Thyroid gland (tissue), 4 donors: ENCODE measurements around the gene INPP5B. TPM values are rescaled to one million over a fixed set of nuclear protein-coding genes. Genes with fewer than 3 reads are reported as not detected.

Source experiments
- DNase-seq, 2 donors: peaks; one replicate each; pipeline ENCODE4 v3.0.0-alpha.2; 2019
- H3K27ac ChIP-seq, 3 donors: fragments of 200-600 bp; sonication (generic); 1 replicate in 2 of 3; 2 replicates in 1 of 3; pipeline ENCODE4 v1.5.1; 2016 to 2019; ENCODE audit warnings: mild to moderate bottlenecking in 1 of 3, moderate library complexity in 1 of 3
- H3K27me3 ChIP-seq: fragments of 200-600 bp; sonication (generic); one replicate; pipeline ENCODE4 v1.5.1; 2019
- H3K36me3 ChIP-seq, 2 donors: fragments of 200-600 bp; sonication (generic); one replicate each; pipeline ENCODE4 v1.5.1; 2016 to 2019
- H3K4me1 ChIP-seq, 2 donors: fragments of 200-600 bp; sonication (generic); one replicate each; pipeline ENCODE4 v1.5.1; 2017 to 2019
- H3K4me3 ChIP-seq, 3 donors: fragments of 200-600 bp; sonication (generic); replicated peaks in 1 of 3; 1 replicate in 2 of 3; 2 replicates in 1 of 3; pipeline ENCODE4 v1.5.1; 2016; ENCODE audit warnings: mild to moderate bottlenecking in 1 of 3
- H3K9me3 ChIP-seq: fragments of 200-600 bp; sonication (generic); one replicate; pipeline ENCODE4 v1.5.1; 2017
- CTCF ChIP-seq, 6 experiments: fragments of 200-600 bp in 3 of 6; fragments of 450-650 bp in 3 of 6; sonication (generic) in 3 of 6; IDR thresholded peaks; one replicate each; pipeline ENCODE4 v1.5.1; 2016 to 2019; ENCODE audit warnings: antibody characterized with exemption in 6 of 6, mild to moderate bottlenecking in 2 of 6, inconsistent platforms in 1 of 6, moderate library complexity in 1 of 6
- POLR2A ChIP-seq, 2 donors: fragments of 450-650 bp; IDR thresholded peaks; one replicate each; pipeline ENCODE4 v1.6.1; 2017; ENCODE audit warnings: antibody characterized with exemption in 2 of 2, mild to moderate bottlenecking in 2 of 2, moderate library complexity in 1 of 2
- WGBS, 2 donors: methylation state at CpG; one replicate each; pipeline ENCODE4 v1.1.5; 2017; 5-methylcytosine and 5-hydroxymethylcytosine counted together
- intact Hi-C: fragments of 100-400 bp; cut with DNase I; formaldehyde crosslinking; loops from one replicate; pipeline ENCODE4 v1.15.1; 2023
- small RNA-seq: library from RNA; depleted of rRNA; stranded (forward); fragments of <200 nt; gene quantifications from one replicate; pipeline ENCODE3, GENCODE V24; 2016
- total RNA-seq, 4 donors: library from RNA; depleted of rRNA; stranded (reverse); fragments of >200 nt; gene quantifications; one replicate each; pipeline ENCODE4 v1.2.3, GENCODE V29; 2016

Gene INPP5B
- total RNA-seq, 4 donors from 2014 or later = 24.7 to 42.5 (median 30.8) TPM

- Histone ChIP-seq H3K36me3 (peaks cover 1 to 3% of the 10 kb centered on the region in 2 donors), H3K27me3 (no peaks in the 10 kb centered on the region), H3K4me3 (no peak overlapping the region), H3K4me1 (peaks cover 13 to 17% of the 10 kb centered on the region in 2 donors), H3K27ac (no peak overlapping the region), H3K9me3 (no peaks in the 10 kb centered on the region)
- DNase-seq = peak; percentile 50 to 62
- no peak for TF ChIP-seq POLR2A (IDR thresholded peaks at IDR 0.05)
- peak; percentile 43 to 80 (median 56) for TF ChIP-seq CTCF (IDR thresholded peaks at IDR 0.05)
- intact Hi-C loops = no loop called here
- WGBS, 2 donors = 37 to 39% methylated on average over 7 of the region's 7 CpGs
Observed at GRCh38 chr1:37811027-37811655, 135.7 kb downstream of the INPP5B start.

Small RNA genes within 50 kb of the gene (small RNA-seq; reads per million reads assigned to genes)
- gene RF00017 (not detected), gene RF00092 (not detected), gene RNU6-510P (not detected), gene RNU6-584P (not detected)

Other genes starting within 250 kb of the INPP5B start
- under 1 TPM in 3 of 4 donors, not detected in 1; 0.11 to 0.54 (median 0.54) TPM for gene EPHA10, start 181.9 kb downstream of the INPP5B start, total RNA-seq
- 1 to 10 TPM; 2.6 to 4.3 (median 3.5) TPM for gene MANEAL, start 153.2 kb downstream of the INPP5B start, total RNA-seq
- gene C1orf122, start 139.3 kb downstream of the INPP5B start, total RNA-seq = 100 to 1,000 TPM in 1 of 4 donors, 10 to 100 TPM in 3; 35.4 to 164 (median 69.9) TPM
- 10 to 100 TPM in 2 of 4 donors, 1 to 10 TPM in 2; 7.1 to 15.6 (median 10.9) TPM for gene YRDC, start 138.8 kb downstream of the INPP5B start, total RNA-seq
- gene MTF1, start 87.5 kb downstream of the INPP5B start, total RNA-seq = 1 to 10 TPM; 4.0 to 6.9 (median 5.7) TPM
- 10 to 100 TPM; 42.1 to 77.0 (median 46.6) TPM for gene SF3A3, start 43.0 kb upstream of the INPP5B start, total RNA-seq
- 10 to 100 TPM in 2 of 4 donors, 1 to 10 TPM in 2; 7.5 to 13.8 (median 10.4) TPM for gene FHL3, start 58.5 kb upstream of the INPP5B start, total RNA-seq
- gene UTP11, start 65.7 kb upstream of the INPP5B start, total RNA-seq = 10 to 100 TPM; 36.1 to 43.9 (median 39.4) TPM
- gene POU3F1, start 99.7 kb upstream of the INPP5B start, total RNA-seq = not detected